NCI-H460 (cell line): ENCODE results near the gene CCDC138. TPM values are rescaled to one million over a fixed set of nuclear protein-coding genes. Genes with fewer than 3 reads are reported as not detected.
"Not testable (repeated sequence)": the region's sequence is repeated elsewhere in the genome, so short reads cannot be mapped to it uniquely, and the experiment has no call there.

ENCODE experiments used
- DNase-seq: peaks from one replicate; pipeline ENCODE4 v3.0.0-alpha.2; 2016; ENCODE audit warnings: low read depth; ENCODE audit errors: extremely low read depth
- polyA plus RNA-seq: library from polyadenylated mRNA; depleted of rRNA; stranded (reverse); fragments of >200 nt; gene quantifications from 2 replicates; pipeline ENCODE4 v1.2.3, GENCODE V29; 2014; cell fraction: nucleus; rRNA removed
- total RNA-seq: library from RNA; depleted of rRNA; stranded (reverse); fragments of >200 nt; shearing (Covaris generic); gene quantifications from 2 replicates; pipeline ENCODE4 v1.2.3, GENCODE V29; 2014; rRNA removed

CCDC138 gene, protein sequence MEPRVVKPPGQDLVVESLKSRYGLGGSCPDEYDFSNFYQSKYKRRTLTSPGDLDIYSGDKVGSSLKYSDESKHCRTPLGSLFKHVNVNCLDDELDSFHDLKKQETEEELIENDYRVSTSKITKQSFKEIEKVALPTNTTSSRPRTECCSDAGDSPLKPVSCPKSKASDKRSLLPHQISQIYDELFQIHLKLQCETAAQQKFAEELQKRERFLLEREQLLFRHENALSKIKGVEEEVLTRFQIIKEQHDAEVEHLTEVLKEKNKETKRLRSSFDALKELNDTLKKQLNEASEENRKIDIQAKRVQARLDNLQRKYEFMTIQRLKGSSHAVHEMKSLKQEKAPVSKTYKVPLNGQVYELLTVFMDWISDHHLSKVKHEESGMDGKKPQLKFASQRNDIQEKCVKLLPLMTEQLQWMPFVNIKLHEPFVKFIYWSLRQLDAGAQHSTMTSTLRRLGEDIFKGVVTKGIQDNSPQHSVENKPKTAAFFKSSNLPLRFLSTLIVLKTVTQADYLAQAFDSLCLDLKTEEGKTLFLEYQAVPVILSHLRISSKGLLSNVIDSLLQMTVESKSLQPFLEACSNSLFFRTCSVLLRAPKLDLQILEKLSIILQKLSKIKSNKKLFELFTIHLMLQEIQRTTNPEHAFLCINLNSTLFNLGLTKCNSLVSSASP
- 13.2 and 16.0 TPM in 2 replicates for total RNA-seq
- 14.0 and 17.0 TPM in 2 replicates for polyA plus RNA-seq

DNA sequence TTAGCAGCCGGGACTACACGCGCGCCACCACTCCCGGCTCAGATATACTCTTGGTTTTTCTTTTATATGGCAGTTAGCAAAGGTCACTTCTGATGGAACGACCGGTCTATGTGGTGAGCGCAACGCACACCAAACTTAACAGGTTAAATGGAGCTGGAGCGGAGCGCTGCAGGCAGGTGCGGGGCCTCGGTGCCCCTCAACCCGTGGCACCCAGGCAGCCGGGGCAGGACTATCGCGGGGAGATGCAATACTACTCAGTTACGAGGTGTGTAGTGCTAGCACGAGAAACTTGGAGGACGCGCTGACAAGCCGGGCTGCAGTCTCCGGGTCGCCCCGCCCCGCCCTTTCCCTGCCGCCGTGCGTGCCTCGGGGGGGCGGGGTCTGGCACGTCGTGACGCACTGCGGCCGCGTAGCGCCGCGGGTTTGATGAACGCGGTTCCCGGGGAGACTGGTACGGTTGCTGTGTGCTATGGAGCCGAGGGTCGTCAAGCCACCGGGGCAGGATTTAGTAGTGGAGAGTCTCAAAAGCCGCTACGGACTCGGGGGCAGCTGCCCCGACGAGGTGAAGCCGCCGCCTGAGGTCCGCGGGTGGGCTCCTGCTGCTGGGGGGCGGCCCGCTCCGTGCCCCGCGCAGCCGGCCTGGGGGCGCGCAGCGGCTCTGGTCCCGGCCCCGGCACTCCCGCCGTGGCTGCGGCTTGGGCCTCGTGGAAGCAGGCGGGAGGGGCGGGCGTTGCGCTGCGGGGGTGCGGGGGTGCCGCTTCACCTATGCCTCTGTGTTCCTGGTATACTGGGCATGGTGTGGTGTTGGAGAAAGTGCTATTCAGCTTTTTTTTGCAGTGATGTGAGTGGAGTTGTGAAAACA is at the start of gene CCDC138:
Gene CCDC138 (plus strand): TSS at position 418 of the 862 bp plus-strand sequence. CDS start 52 bp downstream, at position 470.
- DNase-seq, result peak; percentile 84

DNA sequence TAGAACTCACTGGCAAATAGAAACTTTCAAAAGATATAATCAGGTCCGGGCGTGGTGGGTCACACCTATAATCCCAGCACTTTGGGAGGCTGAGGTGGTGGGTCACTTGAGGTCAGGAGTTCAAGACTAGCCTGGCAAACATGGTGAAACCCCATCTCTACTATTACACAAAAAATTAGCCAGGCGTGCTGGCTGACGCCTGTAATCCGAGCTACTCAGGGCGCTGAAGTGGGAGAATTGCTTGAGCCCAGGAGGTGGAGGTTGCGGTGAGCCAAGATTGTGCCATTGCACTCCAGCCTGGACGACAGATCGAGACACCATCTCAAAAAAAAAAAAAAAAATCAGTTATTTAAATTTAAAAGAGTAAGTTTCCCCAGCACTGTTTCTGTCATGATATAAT is 28.6 kb upstream of the CCDC138 start:
- not testable (repeated sequence) for DNase-seq

DNA sequence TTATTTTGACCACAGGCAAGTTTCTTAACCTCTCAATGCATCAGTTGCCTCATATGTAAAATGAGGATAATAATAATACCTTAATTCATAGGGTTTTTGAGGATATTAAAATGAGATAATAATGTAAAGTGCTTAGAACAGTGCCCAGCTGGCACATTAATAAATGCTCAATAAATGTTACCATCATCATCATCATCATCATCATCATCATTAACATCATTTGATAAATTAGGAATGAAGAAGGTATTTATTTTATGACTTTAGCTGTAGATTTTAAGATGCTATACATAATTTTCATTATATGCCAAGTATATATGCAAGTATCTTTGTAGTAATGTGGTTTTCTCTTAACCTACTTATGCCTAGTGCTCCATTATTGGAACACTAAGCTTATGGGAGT is 24.0 kb upstream of the CCDC138 start:
- not testable (repeated sequence) for DNase-seq

DNA sequence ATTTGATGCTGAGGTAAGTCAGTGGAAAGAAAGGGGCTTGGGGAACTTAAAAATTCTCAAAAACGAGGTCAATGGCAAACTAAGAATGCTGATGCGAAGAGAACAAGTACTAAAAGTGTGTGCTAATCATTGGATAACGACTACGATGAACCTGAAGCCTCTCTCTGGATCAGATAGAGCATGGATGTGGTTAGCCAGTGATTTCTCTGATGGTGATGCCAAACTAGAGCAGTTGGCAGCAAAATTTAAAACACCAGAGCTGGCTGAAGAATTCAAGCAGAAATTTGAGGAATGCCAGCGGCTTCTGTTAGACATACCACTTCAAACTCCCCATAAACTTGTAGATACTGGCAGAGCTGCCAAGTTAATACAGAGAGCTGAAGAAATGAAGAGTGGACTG is 19.9 kb upstream of the CCDC138 start:
- DNase-seq, result not testable (repeated sequence)

DNA sequence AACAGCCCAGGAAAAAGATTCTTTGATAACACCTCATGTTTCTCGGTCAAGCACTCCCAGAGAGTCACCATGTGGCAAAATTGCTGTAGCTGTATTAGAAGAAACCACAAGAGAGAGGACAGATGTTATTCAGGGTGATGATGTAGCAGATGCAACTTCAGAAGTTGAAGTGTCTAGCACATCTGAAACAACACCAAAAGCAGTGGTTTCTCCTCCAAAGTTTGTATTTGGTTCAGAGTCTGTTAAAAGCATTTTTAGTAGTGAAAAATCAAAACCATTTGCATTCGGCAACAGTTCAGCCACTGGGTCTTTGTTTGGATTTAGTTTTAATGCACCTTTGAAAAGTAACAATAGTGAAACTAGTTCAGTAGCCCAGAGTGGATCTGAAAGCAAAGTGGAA is 18.7 kb upstream of the CCDC138 start:
- not testable (repeated sequence) for DNase-seq

DNA sequence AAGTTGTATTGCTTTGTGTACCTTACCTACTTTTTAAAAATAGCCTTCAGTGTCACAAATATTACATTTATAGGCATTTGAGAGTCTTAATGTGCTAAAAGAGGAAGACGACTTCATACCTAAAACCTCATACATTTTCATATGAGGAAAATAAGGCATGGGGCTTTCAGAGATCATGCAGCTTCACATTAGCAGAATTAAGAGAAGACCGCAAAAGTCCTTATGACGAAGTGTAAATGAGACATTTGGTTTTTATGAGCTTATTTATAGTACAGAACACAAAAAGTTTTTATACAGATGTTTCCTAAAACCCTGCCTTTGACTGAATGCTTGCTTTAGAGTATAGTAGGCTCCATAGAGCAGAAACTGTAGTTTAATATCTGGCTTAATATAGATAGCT is 10.1 kb upstream of the CCDC138 start:
- DNase-seq, result no peak

DNA sequence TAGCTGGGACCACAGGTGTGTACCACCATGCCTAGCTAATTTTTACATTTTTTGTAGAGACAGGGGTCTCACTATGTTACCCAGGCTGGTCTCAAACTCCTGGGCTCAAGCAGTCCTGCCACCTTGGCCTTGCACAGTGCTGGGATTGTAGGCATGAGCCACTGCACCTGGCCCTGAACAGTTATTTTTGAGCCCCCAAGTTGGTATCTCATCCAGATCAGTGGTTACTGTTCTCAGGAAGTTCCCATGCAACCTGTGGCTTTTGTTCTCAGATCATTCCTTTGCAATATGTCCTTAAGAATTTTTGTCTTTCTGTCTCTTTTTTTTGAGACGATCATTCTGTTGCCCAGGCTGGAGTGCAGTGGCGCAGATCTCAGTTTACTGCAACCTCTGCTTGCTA is 7.7 kb upstream of the CCDC138 start:
- no peak for DNase-seq

DNA sequence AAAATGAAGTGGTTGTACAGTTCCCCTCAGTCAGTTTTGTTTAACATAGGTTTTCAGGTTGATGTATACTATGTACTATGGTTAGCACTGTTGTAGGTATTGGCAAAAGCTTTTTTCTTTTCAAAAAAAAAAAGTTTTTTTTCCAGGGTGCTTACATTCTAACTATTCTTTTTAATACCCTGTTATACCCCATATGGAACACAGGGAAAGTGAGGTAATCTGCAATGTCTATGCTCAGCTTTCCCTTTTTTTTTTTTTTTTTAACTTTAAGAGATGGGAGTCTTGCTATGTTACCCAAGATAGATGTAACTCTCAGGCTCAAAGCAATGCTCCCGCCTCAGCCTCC is 590 bp upstream of the CCDC138 start:
- DNase-seq, result no peak

DNA sequence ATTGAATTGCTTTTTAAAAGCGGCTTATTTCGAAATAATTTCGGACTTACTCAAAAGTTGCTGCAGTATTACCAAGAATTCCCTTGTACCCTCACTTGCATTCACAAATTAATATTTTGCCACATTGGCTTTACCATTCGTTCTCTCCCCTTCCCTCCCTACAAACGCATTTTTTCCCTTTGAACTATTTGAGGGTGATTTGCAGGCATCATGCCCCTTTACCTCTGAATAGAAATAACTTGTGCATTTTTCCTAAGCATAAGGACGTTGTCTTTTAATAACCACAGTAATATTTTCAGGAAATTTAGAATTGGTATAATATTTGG is 608 bp downstream of the CCDC138 start:
- no peak for DNase-seq

DNA sequence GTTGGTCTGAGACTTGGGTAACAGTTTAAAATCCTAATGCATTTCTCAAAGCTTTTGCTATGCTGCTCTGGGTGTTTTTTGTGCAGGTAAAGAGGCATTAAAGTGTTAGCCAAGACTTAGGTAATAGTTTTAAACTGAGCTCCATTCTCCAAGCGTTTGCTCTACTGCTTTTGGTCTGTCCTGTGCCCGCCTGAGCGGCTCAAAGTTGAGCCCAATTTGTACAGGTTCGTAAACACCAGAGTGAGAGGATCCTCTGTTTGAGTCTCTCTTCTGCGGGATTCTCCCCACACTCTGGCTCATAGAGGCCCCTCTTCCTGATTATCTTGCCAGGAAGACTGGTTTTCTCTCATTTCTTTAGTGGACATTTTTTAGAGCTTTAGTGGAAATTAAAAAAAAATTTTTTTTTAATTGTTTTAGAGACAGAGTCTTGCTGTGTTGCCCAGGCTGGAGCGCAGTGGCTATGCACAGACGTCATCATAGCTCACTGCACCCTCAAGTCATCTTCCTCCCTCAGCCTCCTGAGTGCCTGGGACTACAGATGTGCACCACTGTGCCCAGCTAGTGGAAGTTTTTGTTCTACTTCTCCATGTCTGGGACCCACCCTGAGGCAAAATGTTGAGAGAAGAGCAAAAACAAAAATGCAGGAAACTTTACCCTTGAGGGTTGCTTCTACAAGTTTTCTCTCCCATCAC is 16.6 kb downstream of the CCDC138 start:
- DNase-seq, result no peak

DNA sequence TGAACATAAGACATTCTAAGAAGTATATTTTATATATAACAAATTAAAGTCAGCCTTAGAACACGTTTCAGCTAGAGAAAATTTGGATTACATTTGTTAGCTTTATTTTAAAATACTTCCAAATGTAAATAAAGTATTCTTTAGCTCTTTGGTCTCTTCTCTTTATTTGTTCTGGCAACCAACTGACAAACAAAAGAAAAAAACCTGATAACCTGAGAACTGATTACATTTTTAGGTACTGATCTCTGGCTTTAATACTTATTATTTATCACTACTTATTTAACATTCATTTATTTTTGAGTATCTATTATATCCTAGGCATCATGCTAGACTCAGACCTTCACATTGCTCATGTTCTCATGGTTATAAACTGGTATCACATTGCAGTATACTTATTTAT is 18.5 kb downstream of the CCDC138 start:
- DNase-seq, result no peak

DNA sequence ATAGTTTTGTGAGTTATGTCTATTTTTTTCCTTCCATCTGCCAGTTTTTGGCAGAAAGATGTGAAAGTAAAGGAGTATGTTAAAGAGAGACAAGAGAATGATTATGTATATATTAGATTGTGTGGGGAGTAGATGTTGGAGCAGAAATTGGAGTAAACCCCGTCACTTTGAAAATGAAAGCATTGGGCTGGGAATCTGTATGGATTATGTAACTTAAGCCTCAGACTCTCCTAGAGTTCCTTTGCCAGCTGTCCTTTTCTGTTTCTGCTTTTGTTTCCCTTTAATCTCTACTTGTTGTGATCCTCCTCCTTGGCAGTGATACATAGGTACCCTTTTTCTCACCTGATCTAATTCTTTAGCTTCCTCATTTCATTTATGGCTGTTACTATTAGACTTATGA is 19.2 kb downstream of the CCDC138 start:
- no peak for DNase-seq

DNA sequence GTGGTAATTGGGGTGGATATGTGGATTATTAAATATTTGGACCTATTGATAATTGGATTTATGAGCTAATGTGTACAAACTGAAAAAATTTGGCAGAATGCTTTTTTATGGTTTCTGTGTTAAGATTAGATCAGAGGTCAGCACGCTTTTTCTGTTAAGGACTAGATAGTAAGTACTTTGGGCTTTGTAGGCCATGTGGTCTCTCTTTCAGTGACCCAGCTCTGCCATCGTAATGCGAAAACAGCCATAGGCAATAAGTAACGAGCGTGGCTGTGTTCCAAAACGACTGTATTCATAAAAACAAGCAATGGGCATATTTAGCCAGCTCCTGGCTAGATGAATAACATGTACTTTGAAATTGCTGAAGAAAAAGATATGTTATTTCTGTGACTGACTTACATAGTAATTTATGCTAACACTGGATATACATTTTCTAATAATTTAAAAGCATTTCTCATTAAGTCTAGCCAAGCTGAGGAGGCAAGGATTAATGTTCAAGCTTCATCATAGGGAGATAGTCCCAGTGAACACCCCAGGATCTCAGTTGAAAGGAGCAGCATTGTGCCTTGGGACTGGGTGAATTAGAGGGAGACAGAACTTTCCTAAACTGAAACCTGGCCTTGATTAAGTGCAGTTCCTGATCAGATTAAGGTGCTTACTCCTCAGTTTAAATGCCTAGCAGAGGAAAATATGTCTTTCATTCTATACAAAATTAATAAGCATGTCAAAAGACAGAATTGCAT is 20.0 kb downstream of the CCDC138 start:
- DNase-seq, result no peak

DNA sequence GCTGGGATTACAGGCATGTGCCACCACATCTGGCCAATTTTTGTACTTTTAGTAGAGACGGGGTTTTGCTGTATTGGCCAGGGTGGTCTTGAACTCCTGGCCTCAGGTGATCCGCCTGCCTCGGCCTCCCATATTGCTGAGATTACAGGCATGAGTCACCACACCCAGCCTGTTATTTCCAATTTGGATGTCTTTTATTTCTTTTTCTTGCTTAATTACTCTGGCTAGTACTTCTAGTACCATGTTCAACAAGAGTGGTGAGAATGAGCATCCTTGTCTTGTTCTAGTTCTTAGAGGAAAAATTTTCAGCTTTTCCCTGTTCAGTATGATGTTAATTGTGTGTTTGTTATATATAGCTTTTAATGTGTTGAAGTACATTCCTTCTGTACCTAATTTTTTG is 23.4 kb downstream of the CCDC138 start:
- no peak for DNase-seq

DNA sequence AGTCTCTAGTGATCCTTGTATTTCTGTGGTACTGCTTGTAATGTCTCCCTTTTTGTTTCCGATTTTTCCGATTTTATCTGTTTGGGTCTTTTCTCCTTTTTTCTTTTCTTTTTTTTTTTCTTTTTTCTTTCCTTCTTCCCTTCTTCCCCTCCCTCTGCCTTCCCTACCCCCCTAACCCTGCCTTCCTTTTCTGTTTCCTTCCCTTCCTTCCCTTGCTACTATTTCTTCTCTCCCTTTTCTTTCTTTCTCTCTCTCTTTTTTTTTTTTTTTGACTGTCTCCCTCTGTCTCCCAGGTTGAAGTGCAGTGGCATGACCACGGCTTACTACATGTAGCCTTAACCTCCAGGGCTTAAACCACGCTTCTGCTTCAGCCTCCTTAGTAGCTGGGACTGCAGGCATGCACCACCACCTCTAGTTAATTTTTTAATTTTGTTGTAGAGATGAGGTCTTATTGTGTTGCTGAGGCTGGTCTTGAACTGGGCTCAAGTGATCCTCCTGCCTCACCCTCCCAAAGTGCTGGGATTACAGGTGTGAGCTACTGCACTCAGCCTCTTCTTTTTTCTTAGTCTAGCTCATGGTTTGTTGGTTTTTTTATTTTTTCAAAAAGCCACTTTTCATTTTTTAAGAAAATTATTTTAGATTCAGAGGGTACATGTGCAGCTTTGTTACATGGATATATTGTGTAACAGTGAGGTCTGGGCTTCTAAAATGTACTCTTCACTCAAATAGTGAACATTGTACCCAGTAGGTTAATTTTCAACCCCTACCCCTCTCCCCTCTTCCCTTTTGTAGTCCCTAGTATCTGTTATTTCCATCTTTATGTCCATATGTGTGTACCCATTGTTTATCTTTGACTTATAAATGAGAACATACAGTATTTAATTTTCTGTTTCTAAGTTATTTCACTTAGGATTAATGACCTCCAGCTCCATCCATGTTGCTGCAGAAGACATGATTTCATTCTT is 24.7 kb downstream of the CCDC138 start:
- DNase-seq, result no peak

DNA sequence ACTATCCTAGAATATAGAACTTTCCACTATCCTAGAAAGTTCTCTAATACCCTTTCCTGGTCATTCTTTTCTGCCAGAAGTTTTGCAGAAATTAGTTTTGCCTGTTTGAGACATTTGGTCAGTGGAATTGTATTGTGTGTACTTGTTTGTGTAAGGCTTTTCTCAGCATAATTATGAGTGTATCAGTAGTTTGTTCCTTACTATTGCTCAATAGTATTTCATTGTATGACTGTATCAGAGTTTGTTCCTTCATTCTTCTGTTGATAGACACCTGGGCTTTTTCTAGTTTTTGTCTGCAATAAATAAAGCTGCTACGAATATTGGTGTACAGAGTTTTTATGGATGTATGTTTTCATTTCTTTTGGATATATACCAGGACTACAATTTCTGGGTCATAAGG is 27.2 kb downstream of the CCDC138 start:
- no peak for DNase-seq

DNA sequence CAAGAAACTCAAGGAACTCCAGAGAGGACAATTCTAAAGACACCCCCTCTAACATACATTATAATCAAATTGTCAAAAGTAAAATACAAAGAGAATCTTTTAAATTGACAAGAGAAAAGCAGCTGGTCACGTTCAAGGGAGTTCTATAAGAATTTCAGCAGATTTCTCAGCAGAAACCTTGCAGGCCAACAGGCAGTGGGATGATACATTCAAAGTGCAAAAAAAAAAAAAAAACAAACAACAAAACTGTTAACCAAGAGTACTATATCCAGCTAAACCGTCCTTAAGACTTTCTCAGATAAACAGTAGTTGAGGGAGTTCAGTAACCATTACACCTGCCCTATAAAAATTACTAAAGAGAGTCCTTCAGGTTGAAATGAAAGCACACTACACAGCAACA is 33.9 kb downstream of the CCDC138 start:
- DNase-seq, result no peak

DNA sequence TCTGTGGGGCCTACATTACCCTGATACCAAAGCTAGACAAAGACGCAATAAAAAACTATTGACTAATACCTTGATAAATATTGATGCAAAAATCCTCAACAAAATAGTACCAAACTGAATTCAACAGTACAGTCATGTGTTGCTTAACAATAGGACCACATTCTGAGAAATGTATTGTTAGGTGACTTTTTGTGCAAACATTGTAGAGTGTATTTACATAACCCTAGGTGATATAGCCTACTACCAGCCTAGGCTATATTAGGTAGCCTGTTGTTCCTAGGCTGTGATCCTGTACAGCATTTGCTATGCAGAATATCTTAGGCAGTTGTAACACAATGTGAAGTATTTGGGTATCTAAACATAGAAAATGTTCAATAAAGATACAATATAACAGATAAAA is 36.7 kb downstream of the CCDC138 start:
- no peak for DNase-seq
